GM12872 (cell line): ENCODE data around the gene KLK7.

Experiments
- CTCF ChIP-seq: IDR thresholded peaks from 3 replicates; pipeline ENCODE4 v1.5.1; 2011; ENCODE audit warnings: low read depth, mild to moderate bottlenecking, low read length, moderate library complexity; ENCODE audit not compliant: insufficient read depth

Gene KLK7

GRCh38 chr19:50962245-50962644 is 21.5 kb downstream of the KLK7 start:
- TF ChIP-seq CTCF, result no peak

DNA sequence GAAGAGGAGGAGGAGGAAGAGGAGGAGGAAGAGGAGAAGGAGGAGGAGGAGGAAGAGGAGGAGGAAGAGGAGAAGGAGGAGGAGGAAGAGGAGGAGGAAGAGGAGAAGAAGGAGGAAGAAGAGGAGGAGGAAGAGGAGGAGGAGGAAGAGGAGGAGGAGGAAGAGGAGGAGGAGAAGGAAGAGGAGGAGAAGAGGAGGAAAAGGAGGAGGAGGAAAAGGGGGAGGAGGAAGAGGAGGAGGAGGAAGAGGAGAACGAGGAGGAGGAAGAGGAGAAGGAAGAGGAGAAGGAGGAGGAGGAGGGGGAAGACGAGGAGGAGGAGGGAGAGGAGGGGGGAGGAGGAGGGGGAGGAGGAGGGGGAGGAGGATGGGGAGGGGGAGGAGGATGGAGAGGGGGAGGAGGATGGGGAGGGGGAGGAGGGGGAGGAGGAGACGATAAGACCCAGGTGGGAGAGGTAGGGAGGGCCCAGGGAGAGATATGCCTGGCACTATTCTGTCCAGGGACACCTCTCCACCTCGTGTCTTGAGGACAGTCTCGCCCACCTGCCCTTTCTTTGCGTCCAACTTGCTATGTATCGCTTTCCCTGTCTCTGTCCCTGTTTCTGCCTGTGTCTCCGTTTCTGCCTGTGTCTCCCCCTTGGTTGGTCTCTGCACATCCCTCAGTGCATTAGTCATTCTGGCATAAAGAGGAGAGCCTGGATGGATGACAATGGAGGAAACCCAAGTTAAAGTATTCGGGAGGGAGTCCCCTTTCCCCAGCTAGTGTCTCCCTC is 23.8 kb downstream of the KLK7 start:
- TF ChIP-seq CTCF, result no peak

- TF ChIP-seq CTCF, result no peak
These were observed 26.1 kb downstream of the KLK7 start for GRCh38 chr19:50957587-50957986.

DNA sequence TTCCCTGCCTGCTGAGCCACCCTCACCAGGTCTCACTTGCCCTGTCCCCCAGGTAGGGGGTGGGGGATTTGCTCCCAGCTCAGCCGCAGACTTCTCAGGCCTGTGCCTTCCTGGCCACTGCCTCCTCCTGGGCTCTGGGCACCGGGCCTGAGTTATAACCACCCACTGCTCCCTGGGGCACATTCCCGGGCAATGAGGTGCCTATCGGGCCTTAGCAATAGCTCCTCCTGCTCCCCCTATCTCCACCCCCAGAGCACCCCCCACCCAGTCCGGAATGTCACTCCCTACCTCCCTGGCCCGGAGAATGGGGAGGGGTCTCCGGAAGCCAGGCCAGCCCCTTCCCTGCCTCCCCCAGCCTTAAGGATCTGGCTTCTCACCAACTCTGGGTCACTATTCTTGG is 30.8 kb downstream of the KLK7 start, which contains the start of gene KLK5:
KLK5 (minus strand) TSS at position 129 of the 400 bp plus-strand sequence. CDS start 381 bp downstream, outside the sequence.
- no peak for TF ChIP-seq CTCF

- no peak for TF ChIP-seq CTCF
These were observed 33.9 kb downstream of the KLK7 start for GRCh38 chr19:50949861-50950260.

DNA sequence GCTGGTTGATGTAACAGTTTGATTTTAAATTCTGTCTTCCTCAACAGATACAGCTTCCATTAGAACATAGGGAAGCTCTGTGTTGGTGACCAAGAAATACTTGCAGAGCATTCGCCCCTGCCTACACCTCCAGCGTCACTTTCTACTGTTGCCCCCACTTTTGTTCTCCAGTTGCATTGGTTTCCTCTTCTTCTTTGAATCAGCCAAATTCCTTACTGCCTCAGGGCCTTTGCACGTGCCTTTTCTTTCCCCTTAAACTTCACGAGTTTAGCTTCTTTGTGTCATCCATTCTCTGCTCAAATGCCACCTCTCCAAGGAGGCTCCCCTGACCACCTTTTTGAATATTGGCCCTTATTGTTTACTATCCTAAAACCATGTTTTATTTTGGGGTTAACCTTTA is 36.6 kb downstream of the KLK7 start:
- no peak for TF ChIP-seq CTCF

DNA sequence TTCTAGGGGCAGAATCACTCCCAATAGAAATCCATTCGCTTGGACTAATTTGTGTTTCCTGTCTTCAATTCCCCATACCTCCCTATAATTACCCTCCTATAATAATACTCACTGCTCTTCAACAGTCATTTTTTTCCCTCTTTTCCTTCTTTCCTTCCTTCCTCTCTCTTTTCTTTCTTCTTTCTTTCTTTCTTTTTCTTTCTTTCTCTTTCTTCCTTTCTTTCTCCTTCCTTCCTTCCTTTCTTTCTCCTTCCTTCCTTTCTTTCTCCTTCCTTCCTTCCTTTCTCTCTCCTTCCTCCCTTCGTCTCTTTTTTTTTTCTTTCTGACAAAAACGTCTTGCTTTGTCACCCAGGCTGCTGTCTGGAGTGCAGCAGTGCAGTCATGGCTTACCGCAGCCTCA is 38.9 kb downstream of the KLK7 start:
- TF ChIP-seq CTCF, result no peak
